ENCODE data around the gene PALLD. TPM values are rescaled to one million over a fixed set of nuclear protein-coding genes. Genes with fewer than 3 reads are reported as not detected.

The PALLD gene
- total RNA-seq, 2 donors from 2014 or later: 705 to 752 TPM

GRCh38 chr4:168594121-168594520 lies 97.3 kb downstream of the PALLD start:
- no peak for ATAC-seq (ENCODE audit: insufficient number of reproducible peaks, low FRiP score, low read depth)
- H3K27ac ChIP-seq: no peak overlapping the region

GRCh38 chr4:168598191-168598590 lies 101.3 kb downstream of the PALLD start:
- no peak for TF ChIP-seq CTCF (IDR thresholded peaks at IDR 0.05)
- H3K9me3 ChIP-seq: no peaks in the 10 kb centered on the region
- no peak for ATAC-seq (ENCODE audit: insufficient number of reproducible peaks, low FRiP score, low read depth)
- no peak overlapping the region for H3K4me3 ChIP-seq
- DNase-seq (ENCODE audit: low spot score): no peak
- H3K27ac ChIP-seq: no peak overlapping the region
- no peaks in the 10 kb centered on the region for H3K36me3 ChIP-seq
- no peaks in the 10 kb centered on the region for H3K27me3 ChIP-seq (replicated peaks; ENCODE audit: insufficient read depth)
- H3K4me1 ChIP-seq (ENCODE audit: control insufficient read depth in 1 of 2, low read depth in 2 of 2): no peaks in the 10 kb centered on the region

More at GRCh38 chr4:168594121-168594520, 97.3 kb downstream of the PALLD start:
- Histone ChIP-seq H3K36me3 (no peaks in the 10 kb centered on the region), H3K27me3 (replicated peaks; ENCODE audit: insufficient read depth) (no peaks in the 10 kb centered on the region), H3K4me3 (no peak overlapping the region), H3K4me1 (ENCODE audit: control insufficient read depth in 1 of 2, low read depth in 2 of 2) (no peaks in the 10 kb centered on the region), H3K9me3 (no peaks in the 10 kb centered on the region)
- no peak for TF ChIP-seq CTCF (IDR thresholded peaks at IDR 0.05)
- DNase-seq (ENCODE audit: low spot score): no peak

- H3K4me1 ChIP-seq (ENCODE audit: control insufficient read depth in 1 of 2, low read depth in 2 of 2): peaks cover 0 to 4% of the 10 kb centered on the region in 2 donors
- H3K27ac ChIP-seq: no peak overlapping the region
- no peak for ATAC-seq (ENCODE audit: insufficient number of reproducible peaks, low FRiP score, low read depth)
- no peak for DNase-seq (ENCODE audit: low spot score)
- no peak for TF ChIP-seq CTCF (IDR thresholded peaks at IDR 0.05)
- H3K4me3 ChIP-seq: no peak overlapping the region
- H3K27me3 ChIP-seq (replicated peaks; ENCODE audit: insufficient read depth): no peaks in the 10 kb centered on the region
- H3K36me3 ChIP-seq: no peaks in the 10 kb centered on the region
- H3K9me3 ChIP-seq: no peaks in the 10 kb centered on the region
Measured at GRCh38 chr4:168600796-168601583, 104.1 kb downstream of the PALLD start.

- no peak for TF ChIP-seq CTCF (IDR thresholded peaks at IDR 0.05)
- H3K4me3 ChIP-seq: no peak overlapping the region
- H3K27ac ChIP-seq: no peak overlapping the region
- H3K36me3 ChIP-seq: no peaks in the 10 kb centered on the region
- H3K4me1 ChIP-seq (ENCODE audit: control insufficient read depth in 1 of 2, low read depth in 2 of 2): peaks cover 0 to 4% of the 10 kb centered on the region in 2 donors
- DNase-seq (ENCODE audit: low spot score): no peak
- no peaks in the 10 kb centered on the region for H3K9me3 ChIP-seq
- H3K27me3 ChIP-seq (replicated peaks; ENCODE audit: insufficient read depth): no peaks in the 10 kb centered on the region
- ATAC-seq (ENCODE audit: insufficient number of reproducible peaks, low FRiP score, low read depth): no peak
Measured at GRCh38 chr4:168601899-168602298, 105.0 kb downstream of the PALLD start.

- no peaks in the 10 kb centered on the region for H3K9me3 ChIP-seq
- no peak overlapping the region for H3K4me3 ChIP-seq
- no peaks in the 10 kb centered on the region for H3K36me3 ChIP-seq
- TF ChIP-seq CTCF (IDR thresholded peaks at IDR 0.05): no peak
- DNase-seq (ENCODE audit: low spot score) (no peak), ATAC-seq (ENCODE audit: insufficient number of reproducible peaks, low FRiP score, low read depth) (peak; percentile 85)
- H3K27me3 ChIP-seq (replicated peaks; ENCODE audit: insufficient read depth): no peaks in the 10 kb centered on the region
- peak overlapping the region in 1 of 2 donors; percentile 27 for H3K27ac ChIP-seq
- peaks cover 0 to 4% of the 10 kb centered on the region in 2 donors for H3K4me1 ChIP-seq (ENCODE audit: control insufficient read depth in 1 of 2, low read depth in 2 of 2)
Measured at GRCh38 chr4:168604496-168605373, 107.9 kb downstream of the PALLD start.
